Gastrocnemius medialis (tissue), 4 donors: Measurements from ENCODE around the gene P2RY14.

Source experiments
- POLR2A ChIP-seq, 2 donors: fragments of 450-650 bp; IDR thresholded peaks; one replicate each; pipeline ENCODE4 v1.6.1; 2017; ENCODE audit warnings: antibody characterized with exemption in 2 of 2, mild to moderate bottlenecking in 2 of 2, moderate library complexity in 2 of 2
- TF ChIP-seq, protein P1 (sequence below), 5 experiments: fragments of 450-650 bp in 3 of 5; fragments of 200-600 bp in 2 of 5; sonication (generic) in 2 of 5; IDR thresholded peaks in 4 of 5; conservative IDR thresholded peaks in 1 of 5; 1 replicate in 4 of 5; 2 replicates in 1 of 5; pipeline ENCODE4 v1.5.1; 2016 to 2019; ENCODE audit warnings: antibody characterized with exemption in 5 of 5, mild to moderate bottlenecking in 3 of 5, moderate library complexity in 3 of 5

GRCh38 chr3:151213151-151213550 is 65.2 kb downstream of the P2RY14 start:
- TF ChIP-seq, protein P1, sequence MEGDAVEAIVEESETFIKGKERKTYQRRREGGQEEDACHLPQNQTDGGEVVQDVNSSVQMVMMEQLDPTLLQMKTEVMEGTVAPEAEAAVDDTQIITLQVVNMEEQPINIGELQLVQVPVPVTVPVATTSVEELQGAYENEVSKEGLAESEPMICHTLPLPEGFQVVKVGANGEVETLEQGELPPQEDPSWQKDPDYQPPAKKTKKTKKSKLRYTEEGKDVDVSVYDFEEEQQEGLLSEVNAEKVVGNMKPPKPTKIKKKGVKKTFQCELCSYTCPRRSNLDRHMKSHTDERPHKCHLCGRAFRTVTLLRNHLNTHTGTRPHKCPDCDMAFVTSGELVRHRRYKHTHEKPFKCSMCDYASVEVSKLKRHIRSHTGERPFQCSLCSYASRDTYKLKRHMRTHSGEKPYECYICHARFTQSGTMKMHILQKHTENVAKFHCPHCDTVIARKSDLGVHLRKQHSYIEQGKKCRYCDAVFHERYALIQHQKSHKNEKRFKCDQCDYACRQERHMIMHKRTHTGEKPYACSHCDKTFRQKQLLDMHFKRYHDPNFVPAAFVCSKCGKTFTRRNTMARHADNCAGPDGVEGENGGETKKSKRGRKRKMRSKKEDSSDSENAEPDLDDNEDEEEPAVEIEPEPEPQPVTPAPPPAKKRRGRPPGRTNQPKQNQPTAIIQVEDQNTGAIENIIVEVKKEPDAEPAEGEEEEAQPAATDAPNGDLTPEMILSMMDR (IDR thresholded peaks at IDR 0.05 in 4 of 5, conservative IDR thresholded peaks at IDR 0.05 in 1 of 5), result no peak
- no peak for TF ChIP-seq POLR2A (IDR thresholded peaks at IDR 0.05)
